Measurements from ENCODE around the gene MRPL42. TPM values are rescaled to one million over a fixed set of nuclear protein-coding genes. Genes with fewer than 3 reads are reported as not detected.

The MRPL42 gene
- total RNA-seq, 1 experiment from 2014 or later: 108 TPM

GRCh38 chr12:93427779-93428564 lies 39.3 kb upstream of the MRPL42 start:
- Mint-ChIP-seq H3K27ac (peak overlapping the region in 2 of 3 experiments; percentile 42 to 43; a peak in 1 of 7 replicates), H3K36me3 (ENCODE audit: insufficient read depth in 1 of 3, low read depth in 3 of 3) (peaks cover 1 to 4% (median 2%) of the 10 kb centered on the region in 3 experiments; a peak in 3 of 7 replicates), H3K9me3 (no peaks in the 10 kb centered on the region), H3K4me1 (peaks cover 41 to 43% of the 10 kb centered on the region in 2 experiments), H3K27me3 (ENCODE audit: low read depth) (no peaks in the 10 kb centered on the region), H3K4me3 (no peak overlapping the region)
- no peak overlapping the region for H3K4ac ChIP-seq (ENCODE audit: low read depth, low read length)
- no peaks in the 10 kb centered on the region for H3K9me3 ChIP-seq (ENCODE audit: control insufficient read depth, low read depth, low read length)
- no peak overlapping the region for H2AK5ac ChIP-seq (ENCODE audit: insufficient read length, low read length)
- H3T11ph ChIP-seq (ENCODE audit: low read length): no peak overlapping the region
- no peak overlapping the region for H4K91ac ChIP-seq (ENCODE audit: insufficient read length, low read depth, low read length)
- H2BK120ac ChIP-seq (ENCODE audit: low read depth, low read length, poor library complexity, severe bottlenecking): no peak overlapping the region
- peaks cover 4% of the 10 kb centered on the region for H3K4me1 ChIP-seq (ENCODE audit: insufficient read depth, low read length)
- H2BK5ac ChIP-seq (ENCODE audit: insufficient read length, low read length): no peak overlapping the region
- H2BK15ac ChIP-seq (ENCODE audit: low read depth, low read length): no peak overlapping the region
- no peak overlapping the region for H3K18ac ChIP-seq (ENCODE audit: insufficient read length, low read depth, low read length)
- no peak overlapping the region for H2AFZ ChIP-seq (ENCODE audit: low read length)
- no peak overlapping the region for H3K9ac ChIP-seq (ENCODE audit: extremely low read depth, insufficient read length, low read length)
- H3K79me1 ChIP-seq (ENCODE audit: insufficient read depth, low read depth, low read length, poor library complexity, severe bottlenecking): peaks cover 9% of the 10 kb centered on the region
- no peak overlapping the region for H3K27ac ChIP-seq (ENCODE audit: insufficient read length, low read depth, low read length)
- H3K4me2 ChIP-seq (ENCODE audit: insufficient read depth, insufficient read length, low read length): no peak overlapping the region
- TF ChIP-seq, protein P1, sequence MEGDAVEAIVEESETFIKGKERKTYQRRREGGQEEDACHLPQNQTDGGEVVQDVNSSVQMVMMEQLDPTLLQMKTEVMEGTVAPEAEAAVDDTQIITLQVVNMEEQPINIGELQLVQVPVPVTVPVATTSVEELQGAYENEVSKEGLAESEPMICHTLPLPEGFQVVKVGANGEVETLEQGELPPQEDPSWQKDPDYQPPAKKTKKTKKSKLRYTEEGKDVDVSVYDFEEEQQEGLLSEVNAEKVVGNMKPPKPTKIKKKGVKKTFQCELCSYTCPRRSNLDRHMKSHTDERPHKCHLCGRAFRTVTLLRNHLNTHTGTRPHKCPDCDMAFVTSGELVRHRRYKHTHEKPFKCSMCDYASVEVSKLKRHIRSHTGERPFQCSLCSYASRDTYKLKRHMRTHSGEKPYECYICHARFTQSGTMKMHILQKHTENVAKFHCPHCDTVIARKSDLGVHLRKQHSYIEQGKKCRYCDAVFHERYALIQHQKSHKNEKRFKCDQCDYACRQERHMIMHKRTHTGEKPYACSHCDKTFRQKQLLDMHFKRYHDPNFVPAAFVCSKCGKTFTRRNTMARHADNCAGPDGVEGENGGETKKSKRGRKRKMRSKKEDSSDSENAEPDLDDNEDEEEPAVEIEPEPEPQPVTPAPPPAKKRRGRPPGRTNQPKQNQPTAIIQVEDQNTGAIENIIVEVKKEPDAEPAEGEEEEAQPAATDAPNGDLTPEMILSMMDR (conservative IDR thresholded peaks at IDR 0.05): no peak
- no peak overlapping the region for H2BK12ac ChIP-seq (ENCODE audit: insufficient read length, low read depth, low read length)
- H3K14ac ChIP-seq (ENCODE audit: insufficient read depth, low read length): no peak overlapping the region
- no peaks in the 10 kb centered on the region for H3K27me3 ChIP-seq (ENCODE audit: insufficient read depth, low read length)
- no peak overlapping the region for H4K5ac ChIP-seq (ENCODE audit: insufficient read length, low read depth, low read length)
- no peak overlapping the region for H3K23ac ChIP-seq (ENCODE audit: insufficient read length, low read depth, low read length)
- no peak overlapping the region for H3K56ac ChIP-seq (ENCODE audit: insufficient read length, low read depth, low read length)
- no peaks in the 10 kb centered on the region for H3K23me2 ChIP-seq (ENCODE audit: insufficient read length, low read depth, low read length, poor library complexity, severe bottlenecking)
- H2BK20ac ChIP-seq (ENCODE audit: low read depth, low read length, poor library complexity, severe bottlenecking): no peak overlapping the region
- no peaks in the 10 kb centered on the region for H4K20me1 ChIP-seq (ENCODE audit: control insufficient read depth, insufficient read depth, insufficient read length)
- peaks cover 68% of the 10 kb centered on the region for H3K79me2 ChIP-seq (ENCODE audit: insufficient read depth, low read length)
- WGBS (ENCODE audit: extremely low coverage, insufficient read length, low lambda C conversion rate): no CpG with 5 or more reads among the region's 5 CpGs
- DNase-seq: no peak
- no peak overlapping the region for H4K8ac ChIP-seq (replicated peaks; ENCODE audit: insufficient read length, low read depth, low read length)

All from H9 (cell line).